ENCODE results near the gene CFAP161.

CFAP161 gene

GRCh38 chr15:81105545-81105944 lies 28.5 kb upstream of the CFAP161 start:
- H3K4me3 ChIP-seq (replicated peaks in 1 of 2; ENCODE audit: low read depth in 2 of 2, low read length in 2 of 2), result no peak overlapping the region
- no peak for TF ChIP-seq CTCF (IDR thresholded peaks at IDR 0.05; ENCODE audit: low read depth, low read length)
- peak in 1 of 2 donors; percentile 24 for DNase-seq (ENCODE audit: low read depth in 2 of 2)

GRCh38 chr15:81106560-81106959 lies 27.5 kb upstream of the CFAP161 start:
- TF ChIP-seq CTCF (IDR thresholded peaks at IDR 0.05; ENCODE audit: low read depth, low read length), result peak; percentile 73
- H3K4me3 ChIP-seq (replicated peaks in 1 of 2; ENCODE audit: low read depth in 2 of 2, low read length in 2 of 2), result no peak overlapping the region
- DNase-seq (ENCODE audit: low read depth in 2 of 2), result peak; percentile 83 to 90

GRCh38 chr15:81107889-81108288 lies 26.2 kb upstream of the CFAP161 start:
- DNase-seq (ENCODE audit: low read depth in 2 of 2), result no peak
- no peak for TF ChIP-seq CTCF (IDR thresholded peaks at IDR 0.05; ENCODE audit: low read depth, low read length)
- H3K4me3 ChIP-seq (replicated peaks in 1 of 2; ENCODE audit: low read depth in 2 of 2, low read length in 2 of 2), result no peak overlapping the region

- H3K4me3 ChIP-seq (replicated peaks in 1 of 2; ENCODE audit: low read depth in 2 of 2, low read length in 2 of 2), result no peak overlapping the region
- peak; percentile 62 for TF ChIP-seq CTCF (IDR thresholded peaks at IDR 0.05; ENCODE audit: low read depth, low read length)
- DNase-seq (ENCODE audit: low read depth in 2 of 2), result peak in 1 of 2 donors; percentile 29
These were observed 25.6 kb upstream of the CFAP161 start for GRCh38 chr15:81108427-81108826.

- TF ChIP-seq CTCF (IDR thresholded peaks at IDR 0.05; ENCODE audit: low read depth, low read length), result no peak
- no peak for DNase-seq (ENCODE audit: low read depth in 2 of 2)
- no peak overlapping the region for H3K4me3 ChIP-seq (replicated peaks in 1 of 2; ENCODE audit: low read depth in 2 of 2, low read length in 2 of 2)
These were observed 23.1 kb upstream of the CFAP161 start for GRCh38 chr15:81111018-81111417.

- TF ChIP-seq CTCF (IDR thresholded peaks at IDR 0.05; ENCODE audit: low read depth, low read length), result no peak
- peak in 1 of 2 donors; percentile 27 for DNase-seq (ENCODE audit: low read depth in 2 of 2)
- no peak overlapping the region for H3K4me3 ChIP-seq (replicated peaks in 1 of 2; ENCODE audit: low read depth in 2 of 2, low read length in 2 of 2)
These were observed 22.3 kb upstream of the CFAP161 start for GRCh38 chr15:81111510-81112470.

All from cardiac fibroblast (primary cell).